GM23338 (cell line): ENCODE results near the gene ADAMTS5. TPM values are rescaled to one million over a fixed set of nuclear protein-coding genes. Genes with fewer than 3 reads are reported as not detected.

ENCODE experiments used
- ATAC-seq: fragments of 200-7000 bp; cut with Tn5 transposase; 3 replicates; pipeline ENCODE4 v1.9.1; 2020
- DNase-seq: peaks from one replicate; pipeline ENCODE4 v3.0.0-alpha.2; 2015; ENCODE audit warnings: low spot score
- H2AFZ ChIP-seq: fragments of 200-600 bp; sonication (generic); 2 replicates; pipeline ENCODE4 v1.8.0; 2016; ENCODE audit warnings: antibody characterized with exemption, mild to moderate bottlenecking, moderate library complexity
- H3F3A ChIP-seq: fragments of 200-600 bp; sonication (generic); replicated peaks from 2 replicates; pipeline ENCODE4 v1.8.0; 2017; ENCODE audit warnings: antibody characterized with exemption, mixed run types, low read depth
- H3K27ac ChIP-seq: fragments of 200-600 bp; sonication (generic); 2 replicates; pipeline ENCODE4 v1.6.1; 2016; ENCODE audit warnings: low read depth
- H3K27me3 ChIP-seq: fragments of 200-600 bp; sonication (generic); 2 replicates; pipeline ENCODE4 v1.8.0; 2016; ENCODE audit warnings: mild to moderate bottlenecking, mixed run types, moderate library complexity; ENCODE audit not compliant: insufficient read depth
- H3K36me3 ChIP-seq: fragments of 200-600 bp; sonication (generic); 2 replicates; pipeline ENCODE4 v1.8.0; 2016; ENCODE audit warnings: mild to moderate bottlenecking; ENCODE audit not compliant: insufficient read depth
- H3K4me1 ChIP-seq: fragments of 200-600 bp; sonication (generic); 2 replicates; pipeline ENCODE4 v1.8.0; 2016; ENCODE audit warnings: mild to moderate bottlenecking, moderate library complexity; ENCODE audit not compliant: insufficient read depth
- H3K4me2 ChIP-seq: fragments of 200-600 bp; sonication (generic); 2 replicates; pipeline ENCODE4 v1.7.1; 2017; ENCODE audit warnings: mixed run types
- H3K4me3 ChIP-seq: fragments of 200-600 bp; sonication (generic); 2 replicates; pipeline ENCODE4 v1.6.1; 2016; ENCODE audit warnings: mixed run types
- H3K79me2 ChIP-seq: fragments of 200-600 bp; sonication (generic); replicated peaks from 2 replicates; pipeline ENCODE4 v1.8.0; 2017; ENCODE audit warnings: mild to moderate bottlenecking; ENCODE audit not compliant: insufficient read depth
- H3K9me2 ChIP-seq: fragments of 200-600 bp; sonication (generic); 2 replicates; pipeline ENCODE4 v1.8.0; 2017; ENCODE audit not compliant: insufficient read depth
- H4K20me1 ChIP-seq: fragments of 200-600 bp; sonication (generic); replicated peaks from 2 replicates; pipeline ENCODE4 v1.8.0; 2017; ENCODE audit warnings: mild to moderate bottlenecking; ENCODE audit not compliant: insufficient read depth
- H3K27ac Mint-ChIP-seq: 2 replicates; pipeline ENCODE4 v1.8.0; 2020; ENCODE audit warnings: inconsistent platforms, mild to moderate bottlenecking, moderate library complexity, mixed read lengths
- H3K27me3 Mint-ChIP-seq: 3 replicates; pipeline ENCODE4 v1.8.0; 2022; ENCODE audit warnings: low read depth, mild to moderate bottlenecking, moderate library complexity, mixed read lengths, inconsistent platforms; ENCODE audit not compliant: insufficient read depth, poor library complexity
- H3K36me3 Mint-ChIP-seq: 3 replicates; pipeline ENCODE4 v1.8.0; 2021; ENCODE audit warnings: low read depth, mild to moderate bottlenecking, inconsistent platforms, moderate library complexity, mixed read lengths
- H3K4me1 Mint-ChIP-seq: 3 replicates; pipeline ENCODE4 v1.8.0; 2020; ENCODE audit warnings: mild to moderate bottlenecking, inconsistent platforms, mixed read lengths
- H3K4me3 Mint-ChIP-seq: 3 replicates; pipeline ENCODE4 v1.8.0; 2021; ENCODE audit warnings: moderate library complexity, mild to moderate bottlenecking, inconsistent platforms, mixed read lengths
- H3K9me3 Mint-ChIP-seq: 3 replicates; pipeline ENCODE4 v1.8.0; 2020; ENCODE audit warnings: moderate library complexity, mild to moderate bottlenecking, inconsistent platforms, mixed read lengths
- CREB1 ChIP-seq: fragments of 250-450 bp; sonication (Bioruptor Pico); IDR thresholded peaks from 2 replicates; pipeline ENCODE4 v1.5.0; 2020; ENCODE audit warnings: low read depth, mild to moderate bottlenecking, moderate library complexity
- EZH2 ChIP-seq: fragments of 200-600 bp; sonication (generic); IDR thresholded peaks from one replicate; pipeline ENCODE4 v1.8.0; 2017; ENCODE audit warnings: antibody characterized with exemption, mild to moderate bottlenecking, low read depth; ENCODE audit not compliant: unreplicated experiment
- JUNB ChIP-seq: IDR thresholded peaks from one replicate; pipeline ENCODE4 v1.6.1; 2016; ENCODE audit warnings: antibody characterized with exemption; ENCODE audit not compliant: unreplicated experiment
- REST ChIP-seq: IDR thresholded peaks from one replicate; pipeline ENCODE4 v1.6.1; 2018; ENCODE audit warnings: antibody characterized with exemption; ENCODE audit not compliant: unreplicated experiment
- ZNF114 ChIP-seq: fragments of 250-450 bp; sonication (Bioruptor Pico); IDR thresholded peaks from 2 replicates; pipeline ENCODE4 v1.5.0; 2020; ENCODE audit warnings: mild to moderate bottlenecking, moderate library complexity
- ZNF331 ChIP-seq: fragments of 250-450 bp; sonication (Bioruptor Pico); IDR thresholded peaks from 2 replicates; pipeline ENCODE4 v1.5.0; 2020; ENCODE audit warnings: low read depth, mild to moderate bottlenecking, moderate library complexity
- polyA plus RNA-seq: library from polyadenylated mRNA; unstranded; fragments of >200 nt; fragmentation: Nextera tagmentation; extraction: Ambion mirVana; gene quantifications from 2 replicates; pipeline ENCODE4 v1.2.1, GENCODE V29; 2016
- total RNA-seq: library from RNA; depleted of rRNA; stranded (reverse); fragments of >200 nt; shearing (Covaris generic); gene quantifications from 2 replicates; pipeline ENCODE4 v1.2.3, GENCODE V29; 2014
- TF ChIP-seq, protein P1 (sequence below): IDR thresholded peaks from 2 replicates; pipeline ENCODE4 v1.6.1; 2016; ENCODE audit warnings: antibody characterized with exemption

Gene ADAMTS5
- total and polyA plus RNA-seq, 2 experiments from 2014 or later = 0.21 to 0.32 TPM

DNA sequence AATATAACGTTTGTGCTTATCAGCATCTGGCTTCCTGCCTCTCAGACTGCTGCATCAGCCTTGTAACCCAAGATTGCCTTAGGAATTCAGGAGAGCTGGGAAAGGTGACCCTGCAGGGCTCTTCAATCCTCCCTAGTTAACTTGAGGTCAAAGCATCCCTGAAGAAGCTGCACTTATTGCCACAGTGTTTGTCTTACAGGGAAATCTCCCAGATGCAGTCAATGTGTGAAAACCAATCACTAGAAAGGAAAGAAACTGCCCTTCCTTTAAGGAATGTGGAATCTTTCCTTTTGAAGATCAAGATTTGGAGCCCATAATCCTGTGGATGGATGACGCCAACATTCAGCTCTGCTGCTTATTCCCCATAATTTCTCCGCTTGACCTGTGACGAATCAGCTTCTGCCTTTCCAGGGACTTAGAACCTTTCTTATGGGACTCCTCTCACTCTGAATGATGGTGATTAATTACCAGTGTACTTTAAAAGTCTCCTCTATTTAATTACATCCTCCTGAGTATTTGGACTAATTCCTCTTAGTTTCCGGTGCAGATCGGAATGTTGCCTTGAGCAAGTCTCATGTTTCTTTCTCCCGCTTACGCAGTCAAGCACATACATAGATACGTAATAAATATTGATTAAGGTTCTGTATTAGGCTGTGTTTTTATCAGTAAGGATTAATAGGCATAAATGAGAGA is 14.4 kb downstream of the ADAMTS5 start:
- Histone ChIP-seq H3K4me1 (peaks cover 15% of the 10 kb centered on the region), H3K4me2 (no peak overlapping the region), H3F3A (no peaks in the 10 kb centered on the region), H3K36me3 (no peaks in the 10 kb centered on the region), H2AFZ (no peak overlapping the region), H3K9me2 (no peaks in the 10 kb centered on the region), H3K27ac (no peak overlapping the region), H4K20me1 (no peaks in the 10 kb centered on the region), H3K4me3 (no peak overlapping the region), H3K79me2 (no peaks in the 10 kb centered on the region), H3K27me3 (peaks cover 13% of the 10 kb centered on the region; the same call in 1 of the 2 replicates)
- H3K36me3 Mint-ChIP-seq = no peaks in the 10 kb centered on the region
- H3K27ac Mint-ChIP-seq = no peak overlapping the region
- no peaks in the 10 kb centered on the region for H3K9me3 Mint-ChIP-seq
- H3K4me1 Mint-ChIP-seq = peaks cover 27% of the 10 kb centered on the region
- no peak overlapping the region for H3K4me3 Mint-ChIP-seq
- no peaks in the 10 kb centered on the region for H3K27me3 Mint-ChIP-seq
- ATAC-seq (peak; percentile 71), DNase-seq (peak; percentile 21)
- TF ChIP-seq CREB1 (CRISPR knock-in tag) (no peak), REST (no peak), ZNF331 (no peak), JUNB (no peak), ZNF114 (CRISPR knock-in tag) (no peak)

DNA sequence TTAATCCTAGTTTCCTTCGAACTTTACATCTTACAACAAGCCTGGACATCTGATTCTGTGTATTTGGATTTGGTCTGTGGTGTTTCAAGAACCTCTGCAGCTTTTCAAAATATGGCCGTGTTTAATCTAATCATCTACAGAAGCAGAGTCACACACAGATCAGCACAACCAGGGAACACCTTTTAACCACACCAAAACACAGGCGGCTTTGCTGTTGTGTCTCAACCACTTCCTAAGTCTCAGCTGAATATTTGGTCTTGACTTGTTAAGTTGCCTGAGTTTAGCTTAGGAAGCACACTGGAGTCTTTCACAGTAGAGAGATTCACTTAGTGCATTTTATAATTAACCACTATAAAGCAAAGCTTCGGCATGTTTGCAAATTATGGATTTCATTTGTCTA is 17.1 kb downstream of the ADAMTS5 start:
- H3K9me3 Mint-ChIP-seq = no peaks in the 10 kb centered on the region
- H3K27ac ChIP-seq = no peak overlapping the region
- H3K27me3 ChIP-seq = peaks cover 34% of the 10 kb centered on the region; the same call in 1 of the 2 replicates
- H4K20me1 ChIP-seq = no peaks in the 10 kb centered on the region
- no peaks in the 10 kb centered on the region for H3K9me2 ChIP-seq
- TF ChIP-seq EZH2 (no peak), JUNB (no peak), ZNF331 (no peak), CREB1 (CRISPR knock-in tag) (no peak)
- TF ChIP-seq, protein P1, sequence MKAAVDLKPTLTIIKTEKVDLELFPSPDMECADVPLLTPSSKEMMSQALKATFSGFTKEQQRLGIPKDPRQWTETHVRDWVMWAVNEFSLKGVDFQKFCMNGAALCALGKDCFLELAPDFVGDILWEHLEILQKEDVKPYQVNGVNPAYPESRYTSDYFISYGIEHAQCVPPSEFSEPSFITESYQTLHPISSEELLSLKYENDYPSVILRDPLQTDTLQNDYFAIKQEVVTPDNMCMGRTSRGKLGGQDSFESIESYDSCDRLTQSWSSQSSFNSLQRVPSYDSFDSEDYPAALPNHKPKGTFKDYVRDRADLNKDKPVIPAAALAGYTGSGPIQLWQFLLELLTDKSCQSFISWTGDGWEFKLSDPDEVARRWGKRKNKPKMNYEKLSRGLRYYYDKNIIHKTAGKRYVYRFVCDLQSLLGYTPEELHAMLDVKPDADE = no peak
- no peaks in the 10 kb centered on the region for H3K36me3 Mint-ChIP-seq
- DNase-seq (no peak), ATAC-seq (no peak)
- H3F3A ChIP-seq = no peaks in the 10 kb centered on the region
- no peak overlapping the region for H3K4me2 ChIP-seq
- no peak overlapping the region for H3K27ac Mint-ChIP-seq
- H3K4me1 Mint-ChIP-seq = peaks cover 34% of the 10 kb centered on the region
- H3K4me3 ChIP-seq = no peak overlapping the region
- no peak overlapping the region for H2AFZ ChIP-seq
- peaks cover 2% of the 10 kb centered on the region for H3K27me3 Mint-ChIP-seq
- H3K4me3 Mint-ChIP-seq = no peak overlapping the region
- H3K36me3 ChIP-seq = no peaks in the 10 kb centered on the region
- peaks cover 29% of the 10 kb centered on the region for H3K4me1 ChIP-seq
- H3K79me2 ChIP-seq = no peaks in the 10 kb centered on the region
